GM12892 (cell line): Measurements from ENCODE around the gene NEUROG1.
A peak's percentile ranks its signal among the peaks of the same experiment; 100 is the strongest.

Experiments used
- DNase-seq: peaks from one replicate; pipeline ENCODE4 v3.0.0; 2011; ENCODE audit not compliant: insufficient read length
- FAIRE-seq: peaks from 2 replicates; lab custom pipeline; 2011; peaks lifted over from hg19 to GRCh38; lab: Jason Lieb, UNC
- POLR2A ChIP-seq: IDR thresholded peaks from 2 replicates; pipeline ENCODE4 v1.6.1; 2011; ENCODE audit warnings: low read depth, low read length, control low read depth
- POLR2AphosphoS5 ChIP-seq: IDR thresholded peaks from 2 replicates; pipeline ENCODE4 v1.6.1; 2011; ENCODE audit warnings: low read depth, low read length, control low read depth
- TAF1 ChIP-seq: IDR thresholded peaks from 2 replicates; pipeline ENCODE4 v1.6.1; 2011; ENCODE audit warnings: low read depth, mild to moderate bottlenecking, control low read depth, low read length, borderline replicate concordance

Gene NEUROG1

DNA sequence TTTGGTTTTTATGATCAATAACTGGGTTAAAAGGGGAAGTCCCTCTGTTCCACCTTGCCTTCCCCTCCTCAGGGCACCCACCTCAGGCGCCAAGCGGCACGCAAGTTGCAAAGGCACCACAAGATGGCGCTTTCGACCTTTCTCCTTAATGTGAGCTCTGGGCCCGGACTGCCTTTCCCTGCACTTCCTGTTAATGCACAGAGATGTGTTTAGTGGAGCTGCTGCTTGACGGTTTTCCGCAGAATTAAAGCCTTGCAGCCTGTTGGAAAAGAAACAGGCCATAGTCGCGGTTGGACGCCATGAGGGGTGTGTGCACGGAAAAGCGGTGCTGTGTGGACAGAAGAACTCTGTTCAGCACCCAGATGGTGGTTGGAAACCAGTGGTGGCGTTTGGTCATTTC is 25.1 kb upstream of the NEUROG1 start:
- peak; percentile 69 for DNase-seq
- peak; percentile 74 for FAIRE-seq
- TF ChIP-seq POLR2AphosphoS5, result no peak
- TF ChIP-seq TAF1, result no peak
- TF ChIP-seq POLR2A, result no peak

DNA sequence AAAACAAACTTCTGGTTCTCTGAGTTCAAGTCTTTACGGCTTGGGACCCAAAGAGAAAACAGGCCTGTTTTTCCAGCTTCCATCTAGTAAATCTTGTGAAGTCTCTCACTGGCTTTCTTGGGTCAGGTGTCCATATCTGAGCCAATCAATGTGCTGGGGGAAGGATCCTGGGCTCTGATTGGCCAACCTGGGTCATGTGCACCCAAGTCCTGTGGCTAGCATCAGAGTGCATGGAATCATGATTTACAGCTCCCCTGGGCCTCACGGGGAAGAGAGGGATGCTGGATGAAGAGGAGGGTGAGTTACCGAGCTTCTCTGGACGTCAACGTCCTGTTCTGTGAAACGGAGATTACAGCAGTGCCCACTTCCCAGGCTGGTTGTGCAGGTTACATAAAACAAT is 23.6 kb upstream of the NEUROG1 start:
- DNase-seq, result no peak
- TF ChIP-seq POLR2A, result no peak
- FAIRE-seq, result no peak

DNA sequence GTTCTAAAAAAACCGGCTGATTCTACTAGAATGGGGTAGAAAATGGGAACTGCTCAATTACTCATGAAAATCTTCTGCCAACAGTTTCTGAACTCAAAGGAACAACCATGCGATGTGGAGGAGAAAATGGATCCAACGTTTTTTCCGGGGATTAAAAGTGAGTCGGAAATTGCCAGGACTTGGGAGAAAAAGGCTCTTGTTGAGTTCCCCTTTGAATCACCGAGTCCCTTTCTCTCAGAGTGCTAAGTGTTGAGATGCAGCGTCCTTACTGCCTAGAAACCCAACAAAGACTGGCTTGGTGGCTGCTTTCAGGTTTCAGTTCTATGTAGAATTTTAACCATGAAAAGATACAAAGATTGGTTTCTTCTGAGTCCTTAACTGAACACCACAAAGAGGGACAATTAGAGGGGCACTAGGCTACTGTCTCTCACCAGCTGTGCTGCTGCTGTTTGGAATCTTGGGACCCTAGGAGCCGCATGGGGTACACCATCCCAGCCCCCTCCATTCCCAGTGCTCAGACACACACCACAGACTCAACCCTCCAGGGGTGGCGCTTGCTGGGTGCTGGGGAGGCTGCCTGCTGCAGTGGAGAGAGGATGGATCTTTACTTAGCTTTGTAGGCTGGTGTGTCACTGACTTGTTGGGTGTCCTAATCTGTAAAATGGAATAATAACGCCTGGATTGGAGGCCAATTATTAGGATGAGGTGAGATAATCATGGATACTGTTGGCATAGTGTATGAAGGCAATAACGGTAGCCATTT is 21.5 kb upstream of the NEUROG1 start:
- DNase-seq (no peak), FAIRE-seq (no peak)
- TF ChIP-seq POLR2AphosphoS5, result no peak
- TF ChIP-seq TAF1, result no peak
- no peak for TF ChIP-seq POLR2A

DNA sequence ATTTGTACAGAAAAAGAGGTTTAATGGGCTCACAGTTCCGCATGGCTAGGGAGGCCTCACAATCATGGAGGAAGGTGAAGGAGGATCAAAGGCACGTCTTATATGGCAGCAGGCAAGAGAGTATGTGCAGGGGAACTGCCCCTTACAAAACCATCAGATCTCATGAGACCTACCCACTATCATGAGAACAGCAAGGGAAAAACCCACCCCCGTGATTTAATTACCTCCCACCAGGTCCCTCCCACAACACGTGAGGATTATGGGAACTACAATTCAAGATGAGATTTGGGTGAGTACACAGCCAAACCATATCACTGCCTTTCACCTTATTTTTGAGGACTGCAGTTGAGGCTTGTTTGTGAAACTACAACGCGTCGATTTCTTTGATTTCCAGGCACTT is 20.9 kb upstream of the NEUROG1 start:
- TF ChIP-seq POLR2A (no peak), TAF1 (no peak), POLR2AphosphoS5 (no peak)
- FAIRE-seq, result no peak

DNA sequence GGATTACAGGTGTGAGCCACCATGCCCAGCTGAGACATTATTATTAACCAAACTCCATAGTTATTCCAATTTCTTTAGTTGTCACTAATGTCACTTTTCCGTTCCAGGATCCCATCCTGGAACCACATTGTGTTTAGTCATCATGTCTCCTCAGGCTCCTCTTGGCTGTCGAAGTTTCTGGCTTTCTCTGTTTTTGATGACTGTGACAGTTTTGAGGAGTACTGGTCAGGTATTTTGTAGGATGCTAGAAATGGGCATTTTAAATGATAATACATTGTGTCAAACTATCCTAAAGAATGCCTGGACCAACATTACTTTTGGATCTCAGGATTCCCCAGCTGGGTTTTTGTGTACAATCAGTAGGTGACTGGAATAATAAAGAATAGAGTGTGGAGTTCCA is 19.8 kb upstream of the NEUROG1 start:
- no peak for DNase-seq
- no peak for FAIRE-seq
- TF ChIP-seq POLR2AphosphoS5, result no peak

More for the DNA sequence above, 20.9 kb upstream of the NEUROG1 start:
- no peak for DNase-seq

DNA sequence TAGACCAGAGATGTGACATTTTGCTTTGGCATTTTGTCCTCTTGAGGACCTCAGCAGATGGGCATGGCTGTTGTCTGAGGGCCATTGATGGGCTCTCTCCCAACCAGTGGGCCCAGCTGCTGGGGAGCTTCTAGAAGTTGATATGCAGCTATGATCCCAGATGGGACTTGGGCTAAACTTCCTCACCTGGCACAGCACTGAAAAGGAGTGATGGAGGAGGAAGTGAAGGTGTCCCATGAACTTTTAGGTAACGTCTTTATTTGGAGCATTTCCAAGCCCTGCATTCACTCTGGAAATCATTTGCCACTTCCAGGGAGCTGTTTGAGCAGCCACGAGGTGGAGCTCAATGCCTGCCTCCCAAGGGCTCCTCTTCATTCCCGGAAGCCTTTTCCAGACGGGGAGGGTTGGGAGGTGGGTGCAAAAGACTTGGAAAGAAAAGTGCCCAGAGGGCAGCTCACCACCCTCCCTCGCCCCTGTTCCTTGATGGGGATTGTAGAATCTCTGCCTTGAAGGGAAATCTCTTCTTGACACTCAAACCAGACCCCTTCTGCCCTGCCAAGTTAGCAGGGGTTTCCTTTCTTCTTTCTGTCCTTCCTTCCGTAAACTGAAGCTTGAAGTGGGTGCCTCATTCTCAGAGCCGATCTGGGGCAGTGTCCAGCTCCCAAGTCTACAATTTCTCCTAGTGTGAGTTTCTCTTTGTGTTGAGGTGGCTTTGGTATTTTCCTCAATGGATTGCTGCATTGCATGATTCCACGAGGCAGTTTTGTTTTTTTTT is 18.1 kb upstream of the NEUROG1 start:
- FAIRE-seq, result no peak
- TF ChIP-seq POLR2A (no peak), POLR2AphosphoS5 (no peak), TAF1 (no peak)
- no peak for DNase-seq

DNA sequence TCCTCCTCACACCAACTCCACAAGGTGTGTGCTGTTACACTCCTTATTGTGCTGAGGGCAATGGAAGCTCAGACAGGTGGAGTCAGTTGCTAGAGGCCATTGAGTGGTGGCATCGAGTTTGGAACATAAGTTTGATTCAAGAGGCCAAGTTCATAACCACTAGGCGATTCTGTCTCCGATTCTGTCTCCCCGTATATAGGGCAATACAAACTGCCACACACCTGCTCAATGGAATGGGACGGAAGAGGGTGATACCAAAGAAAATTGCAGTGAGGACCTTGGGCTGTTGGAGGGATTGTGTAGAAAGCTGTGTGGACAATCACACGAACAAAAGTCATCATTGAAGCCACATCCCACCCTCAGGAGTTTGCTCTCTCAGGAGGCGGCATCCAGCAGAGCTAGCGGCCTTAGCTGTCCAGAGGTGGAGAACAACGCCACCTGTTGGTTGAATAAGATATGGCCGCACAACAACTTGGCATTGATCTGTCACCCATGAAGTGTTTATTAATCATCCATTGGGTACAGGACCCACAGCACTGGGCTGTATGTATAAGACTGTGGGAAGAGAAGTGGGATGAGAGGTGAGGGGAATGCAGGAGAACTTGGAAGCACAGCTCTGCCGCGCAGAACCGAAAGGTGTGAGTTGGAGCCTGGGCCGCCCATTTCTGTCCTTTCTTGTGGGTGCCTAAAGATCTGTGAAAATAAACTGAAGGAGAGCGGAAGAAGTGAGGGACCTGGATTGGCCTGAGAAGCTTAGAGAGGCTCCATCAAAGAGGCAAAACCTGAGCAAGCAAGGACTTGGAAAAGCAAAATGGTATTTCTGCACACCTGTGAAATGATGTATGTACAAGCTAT is 16.1 kb upstream of the NEUROG1 start:
- no peak for TF ChIP-seq POLR2AphosphoS5
- DNase-seq, result peak; percentile 47
- FAIRE-seq, result peak; percentile 90

DNA sequence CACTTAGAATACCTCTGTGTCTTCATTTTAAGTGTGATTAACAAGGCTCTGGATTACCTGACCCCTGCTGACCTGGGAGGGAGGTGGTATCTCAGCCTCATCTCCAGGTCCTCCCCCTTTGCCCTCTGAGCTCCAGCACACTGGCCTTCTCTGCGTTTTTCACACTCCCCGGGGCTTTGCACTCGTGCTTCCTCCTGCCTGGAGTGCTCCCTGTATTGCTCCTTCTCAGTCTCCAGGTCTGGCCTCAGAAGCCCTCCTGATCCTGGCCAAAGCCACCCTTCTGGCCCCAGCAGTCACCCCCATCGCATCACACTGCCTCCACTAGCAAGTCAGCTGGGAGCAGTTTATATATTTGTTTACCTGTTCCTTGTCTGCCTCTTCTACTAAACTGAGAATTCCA is 13.6 kb upstream of the NEUROG1 start:
- DNase-seq (no peak), FAIRE-seq (no peak)
- TF ChIP-seq TAF1 (no peak), POLR2AphosphoS5 (no peak), POLR2A (no peak)

DNA sequence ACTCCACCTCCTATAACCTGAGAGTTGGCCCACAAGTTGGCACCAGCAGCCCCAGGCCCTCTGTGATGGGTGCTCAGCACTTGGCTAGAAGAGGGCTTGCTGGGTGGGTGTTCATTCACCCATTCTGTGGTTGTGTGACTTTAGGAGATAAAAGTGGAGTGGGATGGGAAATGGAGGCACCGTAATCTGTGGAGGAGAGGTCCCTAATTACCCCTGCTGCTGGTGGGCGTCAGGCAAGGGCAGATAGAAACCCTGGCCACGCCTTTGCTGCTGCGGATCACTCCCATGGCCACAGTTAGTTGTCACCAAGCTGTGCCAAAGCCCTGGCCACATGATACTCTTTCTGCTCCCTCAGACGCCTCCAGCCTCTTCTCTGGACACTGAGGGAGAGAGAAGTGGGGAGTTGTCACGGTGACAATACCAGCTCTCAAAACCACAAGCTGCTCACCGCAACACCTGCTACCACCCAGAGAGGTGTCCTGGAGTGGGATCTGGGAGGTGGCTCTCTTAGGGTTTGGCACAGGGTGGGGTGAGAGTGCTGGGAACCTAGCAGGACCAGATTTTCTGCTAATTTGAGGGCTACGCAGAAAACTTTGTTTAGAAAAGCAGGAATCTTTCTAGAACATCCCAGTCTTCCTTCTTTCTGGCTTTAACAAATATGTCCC is 12.0 kb upstream of the NEUROG1 start:
- TF ChIP-seq POLR2AphosphoS5, result no peak
- no peak for TF ChIP-seq POLR2A
- no peak for TF ChIP-seq TAF1
- FAIRE-seq (no peak), DNase-seq (no peak)

DNA sequence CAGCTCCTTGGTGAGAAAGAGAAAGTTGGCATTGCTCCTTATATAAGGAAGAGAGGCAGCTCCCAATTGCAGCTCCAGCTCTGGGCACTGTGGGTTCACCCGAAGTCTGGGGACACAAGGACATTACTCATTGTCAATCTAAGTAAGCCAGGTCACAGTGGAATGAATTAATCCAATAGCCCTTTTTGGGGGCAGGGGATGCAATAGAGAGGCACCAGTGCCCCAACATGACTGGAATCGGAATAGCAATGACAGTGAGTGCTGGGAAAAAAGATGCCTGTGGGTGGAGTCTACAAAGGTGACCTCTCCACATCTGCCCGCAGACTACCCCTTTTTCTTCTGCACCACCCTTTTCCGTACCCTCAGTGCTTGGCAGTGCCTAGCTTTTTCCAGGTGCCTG is 11.1 kb upstream of the NEUROG1 start:
- TF ChIP-seq TAF1, result no peak
- no peak for TF ChIP-seq POLR2AphosphoS5
- no peak for TF ChIP-seq POLR2A
- DNase-seq (no peak), FAIRE-seq (no peak)

DNA sequence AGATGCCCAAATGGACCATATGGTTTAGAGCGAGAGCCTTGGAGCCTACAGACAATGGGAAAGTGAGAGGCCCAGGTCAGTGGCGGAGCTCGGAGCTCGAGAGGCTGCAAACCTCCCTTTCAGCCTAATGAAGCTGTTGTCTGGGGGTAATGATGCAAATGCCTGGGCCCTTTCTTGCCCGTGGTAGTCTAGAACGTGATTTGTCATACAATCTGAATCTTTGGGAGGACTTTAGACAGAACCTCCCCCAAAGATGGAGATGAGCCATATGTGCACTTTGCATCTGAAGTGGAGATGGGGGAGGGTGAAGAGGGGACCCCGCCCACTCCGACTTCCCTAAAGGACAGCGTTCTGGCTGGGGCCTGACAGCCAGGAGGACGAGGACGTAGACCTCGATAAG is 10.3 kb upstream of the NEUROG1 start:
- no peak for TF ChIP-seq POLR2AphosphoS5
- TF ChIP-seq POLR2A, result no peak
- no peak for TF ChIP-seq TAF1
- FAIRE-seq (no peak), DNase-seq (no peak)
